SHP77 treated with DMSO at 0.1 percent for 48 hours (cell line): ENCODE measurements around the gene JDP2.
"Not testable (repeated sequence)": the region's sequence is repeated elsewhere in the genome, so short reads cannot be mapped to it uniquely, and the experiment has no call there.

ENCODE experiments used
- DNase-seq: peaks from one replicate; lab custom pipeline; 2025; lab: John Stamatoyannopoulos, UW

JDP2 gene

DNA sequence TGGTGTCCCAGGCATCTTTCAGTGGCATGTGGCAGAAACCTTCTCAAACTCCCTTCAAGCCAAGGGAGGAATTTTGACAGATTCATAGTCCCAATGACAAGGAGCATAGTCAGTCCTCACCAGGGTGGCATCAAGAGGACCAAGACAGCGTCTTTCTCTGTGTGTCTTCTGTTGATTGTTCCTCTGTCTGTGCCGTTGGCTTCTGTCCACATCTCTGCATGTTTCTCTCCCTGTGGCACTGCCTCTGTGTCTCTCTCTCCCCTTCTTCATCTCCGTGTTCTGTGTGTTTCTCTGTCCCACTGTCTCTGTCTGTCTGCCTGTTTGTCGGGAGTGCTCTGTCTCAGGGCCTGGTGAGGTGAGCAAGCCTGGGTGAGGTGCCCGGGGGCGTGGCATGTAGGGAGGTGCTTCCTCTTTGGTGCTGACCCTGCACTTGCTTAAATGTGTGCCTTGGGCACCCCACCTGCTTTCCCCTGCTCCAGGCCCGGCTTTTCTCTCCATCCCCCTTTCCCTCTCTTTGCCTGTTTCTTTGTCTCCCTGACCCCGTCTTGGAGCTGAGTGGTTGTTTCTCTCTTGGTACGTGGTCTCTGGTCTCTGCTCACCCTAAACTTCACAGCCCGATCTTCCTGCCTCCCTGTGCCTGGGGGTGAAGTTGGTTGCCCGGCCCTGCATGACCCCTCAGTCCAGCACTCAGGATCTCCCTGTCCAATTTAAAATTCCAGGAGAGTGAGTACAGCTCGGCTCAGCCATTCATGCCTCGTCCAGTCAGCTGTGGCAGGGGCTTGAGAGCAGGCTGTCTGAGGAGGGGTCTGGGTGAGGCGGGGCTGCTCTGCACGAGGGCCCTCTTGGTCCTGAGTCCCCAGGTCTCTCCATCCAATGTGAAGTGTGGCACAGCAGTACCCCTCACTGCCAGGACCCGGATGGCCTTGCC is 28.5 kb downstream of the JDP2 start:
- no peak for DNase-seq

DNA sequence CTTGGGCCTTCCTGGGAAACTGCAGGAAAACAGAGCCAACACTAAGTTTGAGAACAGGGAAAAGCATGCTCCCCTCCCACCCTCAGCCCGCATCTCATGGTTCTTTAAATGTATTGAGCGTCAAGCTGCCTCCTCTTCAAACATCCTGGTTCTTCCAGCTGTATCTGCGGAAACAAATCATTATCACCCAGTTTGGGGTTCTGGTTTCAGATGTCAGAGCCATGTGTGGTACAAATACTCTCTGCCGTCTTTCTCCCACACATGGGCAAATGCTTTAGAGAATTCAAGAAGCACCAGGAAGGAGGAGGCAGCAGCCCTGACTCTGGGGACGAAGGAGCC is 29.1 kb downstream of the JDP2 start:
- DNase-seq = no peak

- DNase-seq = no peak
Measured at GRCh38 chr14:75457648-75458165, 29.9 kb downstream of the JDP2 start.

DNA sequence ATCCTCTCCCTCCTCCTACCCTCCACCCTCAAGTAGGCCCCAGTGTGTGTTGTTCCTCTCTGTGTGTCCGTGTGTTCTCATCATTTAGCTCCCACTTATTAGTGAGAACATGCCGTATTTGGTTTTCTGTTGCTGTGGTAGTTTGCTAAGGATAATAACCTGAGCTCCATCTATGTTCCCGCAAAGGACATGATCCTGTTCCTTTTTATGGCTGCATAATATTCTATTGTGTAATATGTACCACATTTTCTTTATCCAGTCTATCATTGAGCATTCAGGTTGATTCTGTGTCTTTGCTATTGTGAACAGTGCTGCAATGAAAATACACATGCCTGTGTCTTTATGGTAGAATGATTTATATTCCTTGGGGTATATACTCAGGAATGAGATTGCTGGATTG is 30.5 kb downstream of the JDP2 start:
- no peak for DNase-seq

DNA sequence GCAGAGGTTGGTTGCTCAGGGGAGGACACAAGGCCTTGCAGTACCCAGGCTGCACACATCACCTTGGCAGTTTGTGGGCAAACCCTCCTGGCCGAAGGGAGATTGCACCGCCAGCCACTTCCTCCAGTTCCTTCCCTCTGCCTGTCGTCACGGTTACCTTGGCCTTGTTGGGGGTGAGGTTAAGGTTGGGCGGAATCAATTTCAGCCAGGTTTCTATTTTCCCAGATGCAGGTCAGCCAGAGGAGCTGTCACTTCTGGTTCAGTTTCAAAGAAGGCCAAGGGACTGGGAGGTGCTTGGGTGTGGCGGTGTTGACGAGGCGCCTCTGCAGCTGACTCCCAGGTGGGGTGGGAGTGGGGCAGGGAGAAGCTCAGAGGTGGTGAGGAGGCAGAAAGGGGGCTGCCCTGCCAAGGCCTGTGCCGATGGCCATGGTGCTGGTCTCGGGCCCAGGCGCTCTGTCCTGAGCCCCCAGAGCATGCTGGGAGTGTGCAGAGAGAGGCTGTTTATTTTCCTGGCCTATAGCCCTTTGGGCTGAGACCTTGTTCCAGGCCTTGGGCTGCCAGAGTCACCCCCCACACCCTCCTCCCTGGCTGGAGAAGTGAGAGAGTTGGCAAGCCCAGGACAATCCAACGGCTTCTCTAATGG is 31.4 kb downstream of the JDP2 start:
- DNase-seq = no peak

- DNase-seq = no peak
Measured at GRCh38 chr14:75459791-75460190, 32.0 kb downstream of the JDP2 start.

DNA sequence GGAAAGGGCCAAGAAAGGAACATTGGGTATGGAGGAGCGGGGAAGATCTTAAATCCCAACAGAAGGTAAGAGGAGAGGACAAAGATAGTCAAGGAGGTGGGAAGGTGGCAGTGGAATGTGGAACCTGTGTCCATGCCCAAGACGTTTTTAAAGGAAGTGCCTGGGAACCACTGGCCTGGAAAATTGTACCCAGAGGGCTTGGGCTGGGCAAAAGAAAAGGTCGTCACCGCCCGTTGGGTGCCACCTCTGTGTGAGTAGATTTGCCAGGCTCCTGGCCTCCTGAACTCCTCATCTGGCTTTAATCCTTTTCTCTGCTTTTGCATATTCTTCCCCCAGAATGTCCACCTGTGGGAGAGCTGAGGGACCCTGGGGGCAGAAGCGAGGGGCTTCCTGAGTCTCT is 32.6 kb downstream of the JDP2 start:
- no peak for DNase-seq

DNA sequence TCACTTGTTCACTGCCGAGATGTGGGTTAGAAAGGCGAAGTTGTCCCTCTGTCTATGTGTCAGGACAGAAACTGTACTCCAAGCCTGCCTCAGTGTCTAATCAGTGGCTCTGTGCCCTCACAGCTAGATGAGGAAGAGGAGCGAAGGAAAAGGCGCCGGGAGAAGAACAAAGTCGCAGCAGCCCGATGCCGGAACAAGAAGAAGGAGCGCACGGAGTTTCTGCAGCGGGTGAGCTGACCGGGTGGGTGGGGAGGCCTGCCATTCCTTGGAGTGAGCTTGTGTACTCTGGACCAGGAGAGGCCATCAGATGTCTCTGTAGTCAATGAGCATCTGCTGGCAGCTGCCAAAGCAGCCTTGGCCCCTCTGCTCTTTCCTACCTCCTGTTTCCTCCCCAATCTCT is 33.5 kb downstream of the JDP2 start:
- DNase-seq = no peak

DNA sequence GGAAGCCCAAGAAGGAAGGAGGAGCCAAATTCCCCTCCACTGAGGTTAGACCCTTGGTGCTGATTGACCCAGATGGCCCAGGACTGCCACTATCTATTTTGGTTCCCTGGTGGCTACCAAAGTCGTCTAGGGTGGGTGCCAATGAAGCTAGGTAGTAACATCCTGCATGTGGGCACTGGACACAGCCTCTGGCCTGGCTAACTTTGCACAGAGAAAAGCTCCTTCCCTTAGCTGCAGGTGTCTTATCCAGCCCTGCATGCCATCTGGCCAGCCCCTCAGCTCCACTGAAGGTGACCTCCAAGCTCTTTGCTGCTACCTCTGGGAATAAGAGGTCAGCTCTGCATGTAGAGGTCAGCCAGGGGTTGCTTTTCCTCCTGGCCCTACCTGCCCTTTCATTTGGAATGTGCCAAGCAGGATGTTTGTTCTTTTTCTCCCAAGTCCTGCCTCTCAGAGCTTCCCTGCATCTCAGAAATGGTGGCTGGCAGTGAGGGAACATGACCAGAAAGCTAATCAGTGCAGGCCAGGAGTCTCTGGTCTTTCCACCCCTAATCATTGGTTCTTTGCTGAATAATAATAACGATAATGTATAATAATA is 34.0 kb downstream of the JDP2 start:
- DNase-seq = no peak

DNA sequence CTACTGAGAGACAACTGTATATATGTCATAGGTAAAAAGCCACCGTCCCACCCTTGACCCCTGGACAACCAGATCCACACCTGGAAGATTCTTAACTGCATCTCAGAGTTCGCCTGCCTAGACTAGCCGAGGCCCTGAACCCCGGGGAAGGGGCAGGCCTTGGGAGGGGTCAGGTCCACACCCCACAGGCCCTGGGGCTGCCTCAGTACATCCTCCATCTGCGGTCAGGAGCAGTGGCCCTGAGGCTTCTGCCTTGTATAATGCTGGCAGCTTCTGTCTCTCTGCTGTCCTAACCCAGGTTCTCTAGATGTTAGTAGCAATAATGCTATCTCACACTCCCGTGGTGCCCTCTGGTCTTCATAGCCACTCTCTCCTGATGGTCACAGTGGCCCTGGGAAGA is 36.8 kb downstream of the JDP2 start:
- DNase-seq = no peak

DNA sequence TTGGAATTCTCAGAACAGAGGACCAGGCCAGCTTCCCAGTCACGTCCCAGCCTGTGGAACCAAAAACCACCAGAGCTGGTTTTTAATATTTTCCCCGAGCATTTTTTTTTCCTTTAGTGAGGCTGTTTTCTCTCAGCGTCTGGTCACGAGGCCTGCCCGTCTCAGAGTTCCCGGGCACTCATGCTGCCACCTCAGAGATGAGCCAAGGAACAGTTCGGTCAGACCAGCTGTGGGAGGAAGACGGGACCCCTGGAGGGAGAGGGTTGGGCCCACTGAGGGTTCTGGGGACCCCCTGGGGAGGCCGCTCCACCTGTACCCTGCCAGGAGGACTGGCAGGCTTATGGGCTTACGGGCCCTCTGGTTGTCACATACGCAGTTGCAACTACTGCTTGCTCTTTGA is 39.9 kb downstream of the JDP2 start:
- DNase-seq = no peak

- DNase-seq = no peak
Measured at GRCh38 chr14:75469164-75469563, 41.3 kb downstream of the JDP2 start.

GRCh38 chr14:75469606-75470237 is 41.9 kb downstream of the JDP2 start:
- DNase-seq = peak; percentile 28

DNA sequence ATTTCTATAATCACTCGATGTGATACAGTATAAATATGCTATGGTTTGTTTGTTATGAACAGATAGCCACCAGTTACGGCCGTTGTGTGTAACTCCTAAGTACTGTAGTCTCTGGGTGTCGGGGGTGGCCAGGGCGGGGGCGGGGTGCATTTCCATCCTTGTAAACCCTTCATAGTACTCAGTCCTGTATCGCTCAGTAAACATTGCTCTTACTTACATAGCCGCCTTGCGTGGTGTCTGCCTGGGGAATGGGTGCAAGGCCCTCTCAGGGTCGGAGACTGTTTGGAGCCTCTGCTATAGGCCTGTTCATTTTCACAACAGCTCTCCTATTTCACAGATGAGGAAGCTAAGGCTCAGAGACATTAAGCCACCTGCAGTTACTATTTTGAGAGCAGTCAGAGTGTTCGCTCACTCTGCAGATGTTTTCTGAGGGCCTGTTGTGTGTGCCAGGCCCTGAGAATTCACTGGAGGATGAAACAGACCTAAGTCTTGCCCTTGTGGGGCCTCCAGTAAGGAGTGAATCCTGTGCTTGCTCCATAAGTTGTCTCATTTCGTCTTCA is 42.5 kb downstream of the JDP2 start:
- DNase-seq = peak; percentile 39

DNA sequence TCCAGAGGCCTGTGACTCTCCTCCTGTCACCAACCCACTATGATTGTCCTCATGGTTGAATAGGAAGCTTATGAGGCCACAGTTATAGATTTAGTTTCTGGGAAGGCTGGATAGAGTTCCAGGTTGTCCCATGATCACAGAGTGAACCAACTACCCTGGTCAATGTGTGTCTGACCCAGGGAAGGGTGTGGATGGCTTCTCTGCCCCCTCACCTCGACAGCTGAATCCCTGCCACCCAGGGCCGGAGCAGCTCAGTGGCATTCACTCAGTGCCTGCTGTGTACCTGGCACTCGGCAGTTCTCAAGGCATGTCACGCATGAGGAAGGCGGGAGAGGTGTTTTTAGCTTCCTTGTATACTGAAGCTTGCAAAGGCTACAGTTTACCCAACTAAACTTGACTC is 43.2 kb downstream of the JDP2 start:
- DNase-seq = no peak

DNA sequence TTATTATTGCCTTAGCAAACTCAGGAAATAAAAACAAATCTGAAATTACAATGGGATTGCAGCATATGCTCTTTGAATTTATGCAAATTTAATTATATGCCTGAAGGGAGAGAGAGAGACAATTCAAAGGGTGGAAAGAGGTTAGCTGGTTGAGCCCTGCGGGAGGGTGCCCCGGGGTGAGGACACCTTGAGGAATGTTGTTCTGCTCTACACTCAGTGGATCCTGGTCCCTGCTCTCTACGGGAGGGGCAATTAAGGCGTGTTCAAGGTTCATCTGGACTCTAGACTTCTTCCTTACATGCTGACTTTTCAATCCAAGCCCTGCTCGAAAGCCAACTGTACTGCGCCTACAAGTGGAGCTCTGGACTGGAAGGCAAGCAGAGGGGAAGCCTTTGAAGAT is 46.3 kb downstream of the JDP2 start:
- DNase-seq = not testable (repeated sequence)

DNA sequence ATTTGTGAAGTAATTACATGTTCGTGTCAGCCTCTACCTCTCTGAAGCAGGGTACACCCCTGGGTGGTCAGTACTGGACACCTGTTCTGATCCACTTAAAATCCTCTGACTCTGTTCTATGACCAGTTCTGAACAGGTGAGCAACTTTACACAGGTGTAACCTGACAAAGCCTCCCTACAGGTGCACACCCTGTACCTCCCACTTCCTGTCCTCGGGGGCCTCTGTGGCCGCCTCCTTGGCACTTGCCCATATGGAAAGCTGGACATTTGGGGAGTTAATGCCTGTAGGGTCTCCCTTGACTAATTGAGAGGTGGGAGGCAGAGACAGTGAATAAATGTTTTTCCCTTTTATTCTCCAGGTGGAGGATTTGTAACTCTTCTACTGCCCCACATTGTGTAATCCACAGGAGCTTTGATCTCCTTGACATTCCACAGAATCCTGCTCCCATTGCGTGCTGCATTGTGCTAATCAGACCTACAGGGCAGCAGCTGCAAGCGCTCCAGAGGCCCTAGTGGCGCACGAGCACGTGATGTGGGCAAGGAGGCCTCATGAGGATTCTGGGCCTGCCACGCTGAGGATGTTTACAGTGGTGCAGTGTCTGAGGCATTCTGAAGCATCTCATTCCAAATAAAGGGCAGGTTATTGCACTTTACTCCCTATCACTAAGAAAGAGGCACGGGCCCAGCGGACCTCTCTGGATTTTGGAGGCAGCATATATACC is 48.6 kb downstream of the JDP2 start:
- peak; percentile 41 for DNase-seq

DNA sequence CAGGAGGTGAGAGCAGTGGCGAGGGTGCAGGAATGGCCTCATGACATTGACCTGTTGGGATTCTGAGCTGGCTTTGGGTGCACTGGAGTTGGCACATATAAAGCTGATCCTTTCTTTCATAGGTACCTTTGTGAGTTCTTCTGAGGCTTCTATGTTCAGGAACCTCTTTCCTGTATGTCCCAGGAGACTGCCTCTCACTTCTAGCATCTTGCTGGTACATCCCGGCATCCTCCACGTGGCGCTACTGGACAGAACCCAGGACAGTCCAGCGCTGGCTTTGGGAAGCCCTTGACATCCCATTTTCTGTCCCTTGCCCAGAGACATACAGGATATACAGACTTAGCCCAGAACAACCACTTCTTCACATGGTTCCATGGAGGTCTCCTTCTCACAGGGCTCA is 50.1 kb downstream of the JDP2 start:
- no peak for DNase-seq

- DNase-seq = no peak
Measured at GRCh38 chr14:75479770-75480600, 52.2 kb downstream of the JDP2 start.

GRCh38 chr14:75482366-75482765 is 54.5 kb downstream of the JDP2 start:
- DNase-seq = no peak
